HEK293T (cell line): ENCODE results near the gene DACH1.

Experiments
- CTBP1 ChIP-seq: fragments of 450-650 bp; IDR thresholded peaks from 2 replicates; pipeline ENCODE4 v1.6.1; 2016; ENCODE audit warnings: borderline replicate concordance
- FOXK2 ChIP-seq: fragments of 450-650 bp; IDR thresholded peaks from 2 replicates; pipeline ENCODE4 v1.6.1; 2016; ENCODE audit warnings: mild to moderate bottlenecking
- LEF1 ChIP-seq: fragments of 450-650 bp; IDR thresholded peaks from 2 replicates; pipeline ENCODE4 v1.6.1; 2017; ENCODE audit warnings: mild to moderate bottlenecking, borderline replicate concordance
- NFRKB ChIP-seq: fragments of 450-650 bp; IDR thresholded peaks from 2 replicates; pipeline ENCODE4 v1.6.1; 2016; ENCODE audit warnings: mild to moderate bottlenecking, moderate library complexity
- SP1 ChIP-seq: fragments of 450-650 bp; IDR thresholded peaks from 2 replicates; pipeline ENCODE4 v1.6.1; 2017
- SUZ12 ChIP-seq: fragments of 450-650 bp; IDR thresholded peaks from 2 replicates; pipeline ENCODE4 v1.6.1; 2016; ENCODE audit warnings: mild to moderate bottlenecking
- TARDBP ChIP-seq: fragments of 450-650 bp; IDR thresholded peaks from 2 replicates; pipeline ENCODE4 v1.6.1; 2016
- ZNF384 ChIP-seq: fragments of 450-650 bp; IDR thresholded peaks from 2 replicates; pipeline ENCODE4 v1.6.1; 2016

DNA sequence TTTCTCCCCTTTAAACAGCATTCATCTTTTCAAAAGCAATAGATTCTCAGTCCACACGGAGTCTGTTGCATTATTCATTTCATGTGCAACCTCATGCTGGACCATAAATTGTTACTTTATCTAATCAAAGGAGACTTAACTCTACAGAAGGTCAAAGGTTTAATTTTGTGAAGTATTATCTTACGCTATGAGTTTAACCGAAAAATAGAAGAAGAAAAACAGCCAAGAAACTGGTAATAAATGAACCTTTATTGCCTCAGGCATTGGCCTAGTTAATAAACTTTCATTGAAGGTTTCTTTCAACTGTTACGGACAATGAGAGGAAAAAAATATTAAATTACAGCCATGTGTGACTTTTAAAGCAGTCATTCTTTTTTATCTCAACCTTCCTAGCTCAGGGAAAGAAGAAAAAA lies 223.6 kb downstream of the DACH1 start:
- TF ChIP-seq SP1 (no peak), CTBP1 (peak; percentile 96), LEF1 (no peak), TARDBP (no peak), NFRKB (no peak), FOXK2 (no peak), SUZ12 (no peak), ZNF384 (peak; percentile 89)
